ENCODE measurements around the gene ERCC6. TPM values are rescaled to one million over a fixed set of nuclear protein-coding genes. Genes with fewer than 3 reads are reported as not detected.

Gene ERCC6
- total RNA-seq, 1 donor from 2014 or later: 30.2 TPM

DNA sequence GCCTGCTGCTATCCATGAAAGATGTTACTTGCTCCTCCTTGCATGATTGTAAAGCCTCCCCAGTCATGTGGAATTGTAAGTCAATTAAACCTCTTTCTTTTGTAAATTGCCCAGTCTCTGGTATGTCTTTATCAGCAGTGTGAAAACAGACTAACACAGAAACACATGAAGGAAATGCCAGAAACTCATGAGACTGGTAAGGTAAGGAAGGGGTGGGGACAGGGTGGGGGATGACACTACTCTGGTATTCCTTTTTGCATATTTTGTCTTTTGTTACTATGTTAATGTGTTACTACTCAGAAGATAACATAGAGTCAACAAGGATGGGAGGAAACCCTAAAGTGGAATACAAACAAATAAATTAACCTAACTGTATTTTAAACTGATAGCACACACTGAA, 73.2 kb downstream of the ERCC6 start:
- no peak overlapping the region for H3K4me3 Mint-ChIP-seq (ENCODE audit: low read depth)

More for the DNA sequence above, 73.2 kb downstream of the ERCC6 start:
- no peak for DNase-seq (ENCODE audit: low spot score, unreplicated experiment)
- Mint-ChIP-seq H3K27ac (no peak overlapping the region), H3K27me3 (no peaks in the 10 kb centered on the region), H3K36me3 (ENCODE audit: insufficient read depth) (peaks cover 52% of the 10 kb centered on the region), H3K4me1 (ENCODE audit: low read depth) (no peaks in the 10 kb centered on the region), H3K9me3 (ENCODE audit: low read depth) (peaks cover 15% of the 10 kb centered on the region)
- TF ChIP-seq, protein P1, sequence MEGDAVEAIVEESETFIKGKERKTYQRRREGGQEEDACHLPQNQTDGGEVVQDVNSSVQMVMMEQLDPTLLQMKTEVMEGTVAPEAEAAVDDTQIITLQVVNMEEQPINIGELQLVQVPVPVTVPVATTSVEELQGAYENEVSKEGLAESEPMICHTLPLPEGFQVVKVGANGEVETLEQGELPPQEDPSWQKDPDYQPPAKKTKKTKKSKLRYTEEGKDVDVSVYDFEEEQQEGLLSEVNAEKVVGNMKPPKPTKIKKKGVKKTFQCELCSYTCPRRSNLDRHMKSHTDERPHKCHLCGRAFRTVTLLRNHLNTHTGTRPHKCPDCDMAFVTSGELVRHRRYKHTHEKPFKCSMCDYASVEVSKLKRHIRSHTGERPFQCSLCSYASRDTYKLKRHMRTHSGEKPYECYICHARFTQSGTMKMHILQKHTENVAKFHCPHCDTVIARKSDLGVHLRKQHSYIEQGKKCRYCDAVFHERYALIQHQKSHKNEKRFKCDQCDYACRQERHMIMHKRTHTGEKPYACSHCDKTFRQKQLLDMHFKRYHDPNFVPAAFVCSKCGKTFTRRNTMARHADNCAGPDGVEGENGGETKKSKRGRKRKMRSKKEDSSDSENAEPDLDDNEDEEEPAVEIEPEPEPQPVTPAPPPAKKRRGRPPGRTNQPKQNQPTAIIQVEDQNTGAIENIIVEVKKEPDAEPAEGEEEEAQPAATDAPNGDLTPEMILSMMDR (IDR thresholded peaks at IDR 0.05; ENCODE audit: unreplicated experiment): no peak

Other genes with a start within 250 kb of the ERCC6 start
- gene C10orf71, start 240.0 kb downstream of the ERCC6 start, total RNA-seq: not detected in 2 replicates
- not detected in 2 replicates for gene DRGX, start 143.0 kb downstream of the ERCC6 start, total RNA-seq
- gene SLC18A3, start 71.2 kb upstream of the ERCC6 start, total RNA-seq: 0.20 TPM in 1 of 2 replicates, not detected in the other
- gene CHAT, start 74.9 kb upstream of the ERCC6 start, total RNA-seq: 0.36 TPM in 1 of 2 replicates, not detected in the other
- not detected in 2 replicates for gene C10orf53, start 140.5 kb upstream of the ERCC6 start, total RNA-seq
- gene OGDHL, start 223.2 kb upstream of the ERCC6 start, total RNA-seq: 9.1 and 11.7 TPM in 2 replicates